ENCODE data around the gene MSH5. TPM values are rescaled to one million over a fixed set of nuclear protein-coding genes. Genes with fewer than 3 reads are reported as not detected.

Gene MSH5
- total RNA-seq (2014; rRNA removed; shearing (Covaris generic)) (23.9 and 27.2 TPM in 2 replicates), polyA plus RNA-seq (2016; fragmentation: Nextera tagmentation; extraction: Ambion mirVana) (12.1 and 12.8 TPM in 2 replicates)
- long read RNA-seq, partial matches to known transcripts = 0 of 3 reads
- long read RNA-seq, other reads (novel, unspliced or antisense) = 3 of 3 reads

GRCh38 chr6:31739639-31740396 is at the start of gene MSH5:
Gene MSH5 (plus strand): TSS chr6:31740005. CDS start chr6:31740467, 462 bp downstream.
- peak; percentile 100 for DNase-seq (ENCODE audit: low spot score)
- Histone ChIP-seq H3K4me1 (ENCODE audit: insufficient read depth) (peaks cover 36% of the 10 kb centered on the region), H3F3A (replicated peaks; ENCODE audit: low read depth) (peaks cover 22% of the 10 kb centered on the region), H3K27me3 (ENCODE audit: insufficient read depth) (no peaks in the 10 kb centered on the region), H3K27ac (ENCODE audit: low read depth) (peak within 1 kb of the TSS; percentile 92), H2AFZ (peak within 1 kb of the TSS; percentile 67), H3K4me3 (peak within 1 kb of the TSS; percentile 68), H3K9me2 (ENCODE audit: insufficient read depth) (no peaks in the 10 kb centered on the region), H3K36me3 (ENCODE audit: insufficient read depth) (peaks cover 4% of the 10 kb centered on the region; the same call in 1 of the 2 replicates), H3K4me2 (peak within 1 kb of the TSS; percentile 93), H4K20me1 (replicated peaks; ENCODE audit: insufficient read depth) (no peaks in the 10 kb centered on the region), H3K79me2 (replicated peaks; ENCODE audit: insufficient read depth) (peaks cover 13% of the 10 kb centered on the region)
- ATAC-seq = peak; percentile 84
- peaks cover 42% of the 10 kb centered on the region for H3K4me1 Mint-ChIP-seq
- peaks cover 17% of the 10 kb centered on the region for H3K36me3 Mint-ChIP-seq (ENCODE audit: low read depth)
- H3K27me3 Mint-ChIP-seq (ENCODE audit: insufficient read depth, low read depth, poor library complexity) = peaks cover 27% of the 10 kb centered on the region
- H3K4me3 Mint-ChIP-seq = peak within 1 kb of the TSS; percentile 78
- H3K27ac Mint-ChIP-seq = peak within 1 kb of the TSS; percentile 97
- TF ChIP-seq JUNB (IDR thresholded peaks at IDR 0.05; ENCODE audit: unreplicated experiment) = no peak
- TF ChIP-seq, protein P1, sequence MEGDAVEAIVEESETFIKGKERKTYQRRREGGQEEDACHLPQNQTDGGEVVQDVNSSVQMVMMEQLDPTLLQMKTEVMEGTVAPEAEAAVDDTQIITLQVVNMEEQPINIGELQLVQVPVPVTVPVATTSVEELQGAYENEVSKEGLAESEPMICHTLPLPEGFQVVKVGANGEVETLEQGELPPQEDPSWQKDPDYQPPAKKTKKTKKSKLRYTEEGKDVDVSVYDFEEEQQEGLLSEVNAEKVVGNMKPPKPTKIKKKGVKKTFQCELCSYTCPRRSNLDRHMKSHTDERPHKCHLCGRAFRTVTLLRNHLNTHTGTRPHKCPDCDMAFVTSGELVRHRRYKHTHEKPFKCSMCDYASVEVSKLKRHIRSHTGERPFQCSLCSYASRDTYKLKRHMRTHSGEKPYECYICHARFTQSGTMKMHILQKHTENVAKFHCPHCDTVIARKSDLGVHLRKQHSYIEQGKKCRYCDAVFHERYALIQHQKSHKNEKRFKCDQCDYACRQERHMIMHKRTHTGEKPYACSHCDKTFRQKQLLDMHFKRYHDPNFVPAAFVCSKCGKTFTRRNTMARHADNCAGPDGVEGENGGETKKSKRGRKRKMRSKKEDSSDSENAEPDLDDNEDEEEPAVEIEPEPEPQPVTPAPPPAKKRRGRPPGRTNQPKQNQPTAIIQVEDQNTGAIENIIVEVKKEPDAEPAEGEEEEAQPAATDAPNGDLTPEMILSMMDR (conservative IDR thresholded peaks at IDR 0.05; ENCODE audit: low read depth in 2 of 2) = no peak
- TF ChIP-seq POLR2AphosphoS5 (IDR thresholded peaks at IDR 0.05; ENCODE audit: low read depth) = peak; percentile 69
- TF ChIP-seq ETS1 (IDR thresholded peaks at IDR 0.05) = no peak
- no peak for TF ChIP-seq REST (IDR thresholded peaks at IDR 0.05; ENCODE audit: unreplicated experiment)
- TF ChIP-seq EZH2phosphoT487 (IDR thresholded peaks at IDR 0.05; ENCODE audit: unreplicated experiment) = no peak
- no peak for TF ChIP-seq ZNF114 (CRISPR knock-in tag; IDR thresholded peaks at IDR 0.05)
- no peak for TF ChIP-seq EZH2 (IDR thresholded peaks at IDR 0.05; ENCODE audit: low read depth, unreplicated experiment)
- TF ChIP-seq STAT1 (IDR thresholded peaks at IDR 0.05; ENCODE audit: unreplicated experiment) = no peak
- TF ChIP-seq ZNF462 (CRISPR knock-in tag; IDR thresholded peaks at IDR 0.05) = no peak
- TF ChIP-seq NANOG (IDR thresholded peaks at IDR 0.05; ENCODE audit: borderline replicate concordance) = no peak
- peak; percentile 45; the same call in 1 of the 2 replicates for TF ChIP-seq CREB1 (CRISPR knock-in tag; IDR thresholded peaks at IDR 0.05; ENCODE audit: low read depth)
- TF ChIP-seq ZNF331 (CRISPR knock-in tag; IDR thresholded peaks at IDR 0.05; ENCODE audit: low read depth) = no peak
- H3K9me3 Mint-ChIP-seq = no peaks in the 10 kb centered on the region; the same call in 2 of the 3 replicates
